GM23338 (cell line): ENCODE measurements around the gene FGFR2. TPM values are rescaled to one million over a fixed set of nuclear protein-coding genes. Genes with fewer than 3 reads are reported as not detected.

Experiments
- ATAC-seq: fragments of 200-7000 bp; cut with Tn5 transposase; 3 replicates; pipeline ENCODE4 v1.9.1; 2020
- DNase-seq: peaks from one replicate; pipeline ENCODE4 v3.0.0-alpha.2; 2015; ENCODE audit warnings: low spot score
- H2AFZ ChIP-seq: fragments of 200-600 bp; sonication (generic); 2 replicates; pipeline ENCODE4 v1.8.0; 2016; ENCODE audit warnings: antibody characterized with exemption, mild to moderate bottlenecking, moderate library complexity
- H3F3A ChIP-seq: fragments of 200-600 bp; sonication (generic); replicated peaks from 2 replicates; pipeline ENCODE4 v1.8.0; 2017; ENCODE audit warnings: antibody characterized with exemption, mixed run types, low read depth
- H3K27ac ChIP-seq: fragments of 200-600 bp; sonication (generic); 2 replicates; pipeline ENCODE4 v1.6.1; 2016; ENCODE audit warnings: low read depth
- H3K27me3 ChIP-seq: fragments of 200-600 bp; sonication (generic); 2 replicates; pipeline ENCODE4 v1.8.0; 2016; ENCODE audit warnings: mild to moderate bottlenecking, mixed run types, moderate library complexity; ENCODE audit not compliant: insufficient read depth
- H3K36me3 ChIP-seq: fragments of 200-600 bp; sonication (generic); 2 replicates; pipeline ENCODE4 v1.8.0; 2016; ENCODE audit warnings: mild to moderate bottlenecking; ENCODE audit not compliant: insufficient read depth
- H3K4me1 ChIP-seq: fragments of 200-600 bp; sonication (generic); 2 replicates; pipeline ENCODE4 v1.8.0; 2016; ENCODE audit warnings: mild to moderate bottlenecking, moderate library complexity; ENCODE audit not compliant: insufficient read depth
- H3K4me2 ChIP-seq: fragments of 200-600 bp; sonication (generic); 2 replicates; pipeline ENCODE4 v1.7.1; 2017; ENCODE audit warnings: mixed run types
- H3K4me3 ChIP-seq: fragments of 200-600 bp; sonication (generic); 2 replicates; pipeline ENCODE4 v1.6.1; 2016; ENCODE audit warnings: mixed run types
- H3K79me2 ChIP-seq: fragments of 200-600 bp; sonication (generic); replicated peaks from 2 replicates; pipeline ENCODE4 v1.8.0; 2017; ENCODE audit warnings: mild to moderate bottlenecking; ENCODE audit not compliant: insufficient read depth
- H3K9me2 ChIP-seq: fragments of 200-600 bp; sonication (generic); 2 replicates; pipeline ENCODE4 v1.8.0; 2017; ENCODE audit not compliant: insufficient read depth
- H4K20me1 ChIP-seq: fragments of 200-600 bp; sonication (generic); replicated peaks from 2 replicates; pipeline ENCODE4 v1.8.0; 2017; ENCODE audit warnings: mild to moderate bottlenecking; ENCODE audit not compliant: insufficient read depth
- H3K27ac Mint-ChIP-seq: 2 replicates; pipeline ENCODE4 v1.8.0; 2020; ENCODE audit warnings: inconsistent platforms, mild to moderate bottlenecking, moderate library complexity, mixed read lengths
- H3K27me3 Mint-ChIP-seq: 3 replicates; pipeline ENCODE4 v1.8.0; 2022; ENCODE audit warnings: low read depth, mild to moderate bottlenecking, moderate library complexity, mixed read lengths, inconsistent platforms; ENCODE audit not compliant: insufficient read depth, poor library complexity
- H3K36me3 Mint-ChIP-seq: 3 replicates; pipeline ENCODE4 v1.8.0; 2021; ENCODE audit warnings: low read depth, mild to moderate bottlenecking, inconsistent platforms, moderate library complexity, mixed read lengths
- H3K4me1 Mint-ChIP-seq: 3 replicates; pipeline ENCODE4 v1.8.0; 2020; ENCODE audit warnings: mild to moderate bottlenecking, inconsistent platforms, mixed read lengths
- H3K4me3 Mint-ChIP-seq: 3 replicates; pipeline ENCODE4 v1.8.0; 2021; ENCODE audit warnings: moderate library complexity, mild to moderate bottlenecking, inconsistent platforms, mixed read lengths
- H3K9me3 Mint-ChIP-seq: 3 replicates; pipeline ENCODE4 v1.8.0; 2020; ENCODE audit warnings: moderate library complexity, mild to moderate bottlenecking, inconsistent platforms, mixed read lengths
- CREB1 ChIP-seq: fragments of 250-450 bp; sonication (Bioruptor Pico); IDR thresholded peaks from 2 replicates; pipeline ENCODE4 v1.5.0; 2020; ENCODE audit warnings: low read depth, mild to moderate bottlenecking, moderate library complexity
- EZH2phosphoT487 ChIP-seq: fragments of 200-600 bp; sonication (generic); IDR thresholded peaks from one replicate; pipeline ENCODE4 v1.8.1; 2018; ENCODE audit warnings: antibody characterized with exemption; ENCODE audit not compliant: unreplicated experiment
- NANOG ChIP-seq: IDR thresholded peaks from 2 replicates; pipeline ENCODE4 v1.6.1; 2016; ENCODE audit warnings: antibody characterized with exemption, borderline replicate concordance
- POLR2AphosphoS5 ChIP-seq: IDR thresholded peaks from 2 replicates; pipeline ENCODE4 v1.6.1; 2016; ENCODE audit warnings: antibody characterized with exemption, low read depth
- STAT1 ChIP-seq: IDR thresholded peaks from one replicate; pipeline ENCODE4 v1.6.1; 2016; ENCODE audit warnings: antibody characterized with exemption; ENCODE audit not compliant: unreplicated experiment
- ZNF114 ChIP-seq: fragments of 250-450 bp; sonication (Bioruptor Pico); IDR thresholded peaks from 2 replicates; pipeline ENCODE4 v1.5.0; 2020; ENCODE audit warnings: mild to moderate bottlenecking, moderate library complexity
- polyA plus RNA-seq: library from polyadenylated mRNA; unstranded; fragments of >200 nt; fragmentation: Nextera tagmentation; extraction: Ambion mirVana; gene quantifications from 2 replicates; pipeline ENCODE4 v1.2.1, GENCODE V29; 2016
- total RNA-seq: library from RNA; depleted of rRNA; stranded (reverse); fragments of >200 nt; shearing (Covaris generic); gene quantifications from 2 replicates; pipeline ENCODE4 v1.2.3, GENCODE V29; 2014
- TF ChIP-seq, protein P1 (sequence below): IDR thresholded peaks from 2 replicates; pipeline ENCODE4 v1.6.1; 2016; ENCODE audit warnings: antibody characterized with exemption
- TF ChIP-seq, protein P2 (sequence below): IDR thresholded peaks from one replicate; pipeline ENCODE4 v1.6.1; 2018; ENCODE audit warnings: antibody characterized with exemption; ENCODE audit not compliant: unreplicated experiment
- TF ChIP-seq, protein P3 (sequence below), 2 experiments: fragments of 200-600 bp in 1 of 2; sonication (generic) in 1 of 2; conservative IDR thresholded peaks; 2 replicates each; pipeline versions ENCODE4 v1.5.1 to v1.6.1; 2016 to 2017; ENCODE audit warnings: antibody characterized with exemption in 2 of 2, low read depth in 2 of 2, mild to moderate bottlenecking in 2 of 2, moderate library complexity in 1 of 2
- TF ChIP-seq, protein P4 (sequence below): fragments of 250-450 bp; sonication (Bioruptor Pico); IDR thresholded peaks from 2 replicates; pipeline ENCODE4 v1.5.0; 2020; ENCODE audit warnings: mild to moderate bottlenecking, moderate library complexity

FGFR2 gene
- total and polyA plus RNA-seq, 2 experiments from 2014 or later: 31.1 to 106 TPM

DNA sequence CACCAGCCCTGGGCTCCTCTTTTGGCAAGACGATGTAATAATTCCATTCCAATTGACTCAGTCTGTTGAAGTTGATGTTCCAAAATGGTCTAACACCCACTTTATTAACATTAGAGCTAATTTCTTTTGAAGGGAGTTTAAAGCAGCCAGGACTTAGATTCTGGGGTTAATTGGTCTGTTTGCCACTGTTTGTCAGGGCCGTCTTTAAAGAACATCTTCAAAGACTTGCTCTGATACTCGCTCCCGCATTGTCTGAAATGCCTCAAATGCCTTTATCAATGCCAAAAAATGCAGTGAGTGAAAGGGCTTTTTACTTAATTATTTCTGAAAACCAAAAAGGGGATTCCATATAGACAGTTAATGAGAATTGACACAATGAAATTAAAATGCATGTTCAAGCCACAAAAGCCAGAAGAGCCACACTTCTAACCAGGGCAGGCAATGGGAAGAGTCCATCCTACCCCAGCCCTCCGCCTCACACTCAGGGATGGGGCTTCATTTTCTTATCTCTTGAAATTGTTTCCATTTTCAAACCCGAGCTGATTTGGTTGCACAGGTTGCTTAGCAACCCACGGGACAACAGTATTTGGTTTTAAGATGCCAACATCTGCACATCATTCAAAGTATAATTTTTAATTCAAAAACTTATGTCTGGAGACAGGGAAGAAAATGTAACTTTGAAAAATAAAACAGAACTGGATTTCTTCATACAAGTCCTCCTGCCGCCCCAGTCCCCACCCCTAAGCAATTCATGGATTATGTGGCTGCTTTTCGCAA is 163.0 kb downstream of the FGFR2 start:
- Mint-ChIP-seq H3K9me3 (no peaks in the 10 kb centered on the region), H3K4me3 (no peak overlapping the region), H3K4me1 (peaks cover 24% of the 10 kb centered on the region), H3K36me3 (no peaks in the 10 kb centered on the region), H3K27me3 (peaks cover 4% of the 10 kb centered on the region), H3K27ac (no peak overlapping the region)
- no peak for ATAC-seq
- Histone ChIP-seq H3K4me2 (no peak overlapping the region), H2AFZ (no peak overlapping the region), H4K20me1 (no peaks in the 10 kb centered on the region), H3K79me2 (no peaks in the 10 kb centered on the region), H3F3A (no peaks in the 10 kb centered on the region), H3K9me2 (no peaks in the 10 kb centered on the region), H3K27me3 (no peaks in the 10 kb centered on the region), H3K4me1 (peaks cover 13% of the 10 kb centered on the region; the same call in 1 of the 2 replicates), H3K27ac (no peak overlapping the region), H3K36me3 (no peaks in the 10 kb centered on the region), H3K4me3 (no peak overlapping the region)
- DNase-seq: no peak
- TF ChIP-seq, protein P1, sequence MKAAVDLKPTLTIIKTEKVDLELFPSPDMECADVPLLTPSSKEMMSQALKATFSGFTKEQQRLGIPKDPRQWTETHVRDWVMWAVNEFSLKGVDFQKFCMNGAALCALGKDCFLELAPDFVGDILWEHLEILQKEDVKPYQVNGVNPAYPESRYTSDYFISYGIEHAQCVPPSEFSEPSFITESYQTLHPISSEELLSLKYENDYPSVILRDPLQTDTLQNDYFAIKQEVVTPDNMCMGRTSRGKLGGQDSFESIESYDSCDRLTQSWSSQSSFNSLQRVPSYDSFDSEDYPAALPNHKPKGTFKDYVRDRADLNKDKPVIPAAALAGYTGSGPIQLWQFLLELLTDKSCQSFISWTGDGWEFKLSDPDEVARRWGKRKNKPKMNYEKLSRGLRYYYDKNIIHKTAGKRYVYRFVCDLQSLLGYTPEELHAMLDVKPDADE: no peak
- TF ChIP-seq STAT1: no peak
- TF ChIP-seq, protein P2, sequence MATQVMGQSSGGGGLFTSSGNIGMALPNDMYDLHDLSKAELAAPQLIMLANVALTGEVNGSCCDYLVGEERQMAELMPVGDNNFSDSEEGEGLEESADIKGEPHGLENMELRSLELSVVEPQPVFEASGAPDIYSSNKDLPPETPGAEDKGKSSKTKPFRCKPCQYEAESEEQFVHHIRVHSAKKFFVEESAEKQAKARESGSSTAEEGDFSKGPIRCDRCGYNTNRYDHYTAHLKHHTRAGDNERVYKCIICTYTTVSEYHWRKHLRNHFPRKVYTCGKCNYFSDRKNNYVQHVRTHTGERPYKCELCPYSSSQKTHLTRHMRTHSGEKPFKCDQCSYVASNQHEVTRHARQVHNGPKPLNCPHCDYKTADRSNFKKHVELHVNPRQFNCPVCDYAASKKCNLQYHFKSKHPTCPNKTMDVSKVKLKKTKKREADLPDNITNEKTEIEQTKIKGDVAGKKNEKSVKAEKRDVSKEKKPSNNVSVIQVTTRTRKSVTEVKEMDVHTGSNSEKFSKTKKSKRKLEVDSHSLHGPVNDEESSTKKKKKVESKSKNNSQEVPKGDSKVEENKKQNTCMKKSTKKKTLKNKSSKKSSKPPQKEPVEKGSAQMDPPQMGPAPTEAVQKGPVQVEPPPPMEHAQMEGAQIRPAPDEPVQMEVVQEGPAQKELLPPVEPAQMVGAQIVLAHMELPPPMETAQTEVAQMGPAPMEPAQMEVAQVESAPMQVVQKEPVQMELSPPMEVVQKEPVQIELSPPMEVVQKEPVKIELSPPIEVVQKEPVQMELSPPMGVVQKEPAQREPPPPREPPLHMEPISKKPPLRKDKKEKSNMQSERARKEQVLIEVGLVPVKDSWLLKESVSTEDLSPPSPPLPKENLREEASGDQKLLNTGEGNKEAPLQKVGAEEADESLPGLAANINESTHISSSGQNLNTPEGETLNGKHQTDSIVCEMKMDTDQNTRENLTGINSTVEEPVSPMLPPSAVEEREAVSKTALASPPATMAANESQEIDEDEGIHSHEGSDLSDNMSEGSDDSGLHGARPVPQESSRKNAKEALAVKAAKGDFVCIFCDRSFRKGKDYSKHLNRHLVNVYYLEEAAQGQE: no peak
- TF ChIP-seq POLR2AphosphoS5: no peak
- no peak for TF ChIP-seq CREB1 (CRISPR knock-in tag)
- no peak for TF ChIP-seq EZH2phosphoT487
- TF ChIP-seq NANOG: no peak
- TF ChIP-seq, protein P3, sequence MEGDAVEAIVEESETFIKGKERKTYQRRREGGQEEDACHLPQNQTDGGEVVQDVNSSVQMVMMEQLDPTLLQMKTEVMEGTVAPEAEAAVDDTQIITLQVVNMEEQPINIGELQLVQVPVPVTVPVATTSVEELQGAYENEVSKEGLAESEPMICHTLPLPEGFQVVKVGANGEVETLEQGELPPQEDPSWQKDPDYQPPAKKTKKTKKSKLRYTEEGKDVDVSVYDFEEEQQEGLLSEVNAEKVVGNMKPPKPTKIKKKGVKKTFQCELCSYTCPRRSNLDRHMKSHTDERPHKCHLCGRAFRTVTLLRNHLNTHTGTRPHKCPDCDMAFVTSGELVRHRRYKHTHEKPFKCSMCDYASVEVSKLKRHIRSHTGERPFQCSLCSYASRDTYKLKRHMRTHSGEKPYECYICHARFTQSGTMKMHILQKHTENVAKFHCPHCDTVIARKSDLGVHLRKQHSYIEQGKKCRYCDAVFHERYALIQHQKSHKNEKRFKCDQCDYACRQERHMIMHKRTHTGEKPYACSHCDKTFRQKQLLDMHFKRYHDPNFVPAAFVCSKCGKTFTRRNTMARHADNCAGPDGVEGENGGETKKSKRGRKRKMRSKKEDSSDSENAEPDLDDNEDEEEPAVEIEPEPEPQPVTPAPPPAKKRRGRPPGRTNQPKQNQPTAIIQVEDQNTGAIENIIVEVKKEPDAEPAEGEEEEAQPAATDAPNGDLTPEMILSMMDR (conservative IDR thresholded peaks at IDR 0.05; ENCODE audit: low read depth in 2 of 2): no peak
- TF ChIP-seq, protein P4, sequence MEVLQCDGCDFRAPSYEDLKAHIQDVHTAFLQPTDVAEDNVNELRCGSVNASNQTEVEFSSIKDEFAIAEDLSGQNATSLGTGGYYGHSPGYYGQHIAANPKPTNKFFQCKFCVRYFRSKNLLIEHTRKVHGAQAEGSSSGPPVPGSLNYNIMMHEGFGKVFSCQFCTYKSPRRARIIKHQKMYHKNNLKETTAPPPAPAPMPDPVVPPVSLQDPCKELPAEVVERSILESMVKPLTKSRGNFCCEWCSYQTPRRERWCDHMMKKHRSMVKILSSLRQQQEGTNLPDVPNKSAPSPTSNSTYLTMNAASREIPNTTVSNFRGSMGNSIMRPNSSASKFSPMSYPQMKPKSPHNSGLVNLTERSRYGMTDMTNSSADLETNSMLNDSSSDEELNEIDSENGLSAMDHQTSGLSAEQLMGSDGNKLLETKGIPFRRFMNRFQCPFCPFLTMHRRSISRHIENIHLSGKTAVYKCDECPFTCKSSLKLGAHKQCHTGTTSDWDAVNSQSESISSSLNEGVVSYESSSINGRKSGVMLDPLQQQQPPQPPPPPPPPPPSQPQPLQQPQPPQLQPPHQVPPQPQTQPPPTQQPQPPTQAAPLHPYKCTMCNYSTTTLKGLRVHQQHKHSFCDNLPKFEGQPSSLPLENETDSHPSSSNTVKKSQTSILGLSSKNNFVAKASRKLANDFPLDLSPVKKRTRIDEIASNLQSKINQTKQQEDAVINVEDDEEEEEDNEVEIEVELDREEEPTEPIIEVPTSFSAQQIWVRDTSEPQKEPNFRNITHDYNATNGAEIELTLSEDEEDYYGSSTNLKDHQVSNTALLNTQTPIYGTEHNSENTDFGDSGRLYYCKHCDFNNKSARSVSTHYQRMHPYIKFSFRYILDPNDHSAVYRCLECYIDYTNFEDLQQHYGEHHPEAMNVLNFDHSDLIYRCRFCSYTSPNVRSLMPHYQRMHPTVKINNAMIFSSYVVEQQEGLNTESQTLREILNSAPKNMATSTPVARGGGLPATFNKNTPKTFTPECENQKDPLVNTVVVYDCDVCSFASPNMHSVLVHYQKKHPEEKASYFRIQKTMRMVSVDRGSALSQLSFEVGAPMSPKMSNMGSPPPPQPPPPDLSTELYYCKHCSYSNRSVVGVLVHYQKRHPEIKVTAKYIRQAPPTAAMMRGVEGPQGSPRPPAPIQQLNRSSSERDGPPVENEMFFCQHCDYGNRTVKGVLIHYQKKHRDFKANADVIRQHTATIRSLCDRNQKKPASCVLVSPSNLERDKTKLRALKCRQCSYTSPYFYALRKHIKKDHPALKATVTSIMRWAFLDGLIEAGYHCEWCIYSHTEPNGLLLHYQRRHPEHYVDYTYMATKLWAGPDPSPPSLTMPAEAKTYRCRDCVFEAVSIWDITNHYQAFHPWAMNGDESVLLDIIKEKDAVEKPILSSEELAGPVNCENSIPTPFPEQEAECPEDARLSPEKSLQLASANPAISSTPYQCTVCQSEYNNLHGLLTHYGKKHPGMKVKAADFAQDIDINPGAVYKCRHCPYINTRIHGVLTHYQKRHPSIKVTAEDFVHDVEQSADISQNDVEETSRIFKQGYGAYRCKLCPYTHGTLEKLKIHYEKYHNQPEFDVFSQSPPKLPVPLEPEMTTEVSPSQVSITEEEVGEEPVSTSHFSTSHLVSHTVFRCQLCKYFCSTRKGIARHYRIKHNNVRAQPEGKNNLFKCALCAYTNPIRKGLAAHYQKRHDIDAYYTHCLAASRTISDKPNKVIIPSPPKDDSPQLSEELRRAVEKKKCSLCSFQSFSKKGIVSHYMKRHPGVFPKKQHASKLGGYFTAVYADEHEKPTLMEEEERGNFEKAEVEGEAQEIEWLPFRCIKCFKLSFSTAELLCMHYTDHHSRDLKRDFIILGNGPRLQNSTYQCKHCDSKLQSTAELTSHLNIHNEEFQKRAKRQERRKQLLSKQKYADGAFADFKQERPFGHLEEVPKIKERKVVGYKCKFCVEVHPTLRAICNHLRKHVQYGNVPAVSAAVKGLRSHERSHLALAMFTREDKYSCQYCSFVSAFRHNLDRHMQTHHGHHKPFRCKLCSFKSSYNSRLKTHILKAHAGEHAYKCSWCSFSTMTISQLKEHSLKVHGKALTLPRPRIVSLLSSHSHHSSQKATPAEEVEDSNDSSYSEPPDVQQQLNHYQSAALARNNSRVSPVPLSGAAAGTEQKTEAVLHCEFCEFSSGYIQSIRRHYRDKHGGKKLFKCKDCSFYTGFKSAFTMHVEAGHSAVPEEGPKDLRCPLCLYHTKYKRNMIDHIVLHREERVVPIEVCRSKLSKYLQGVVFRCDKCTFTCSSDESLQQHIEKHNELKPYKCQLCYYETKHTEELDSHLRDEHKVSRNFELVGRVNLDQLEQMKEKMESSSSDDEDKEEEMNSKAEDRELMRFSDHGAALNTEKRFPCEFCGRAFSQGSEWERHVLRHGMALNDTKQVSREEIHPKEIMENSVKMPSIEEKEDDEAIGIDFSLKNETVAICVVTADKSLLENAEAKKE (CRISPR knock-in tag): no peak
- no peak for TF ChIP-seq ZNF114
